Glutamatergic neuron (in vitro differentiated cells): ENCODE results near the gene BICRAL. TPM values are rescaled to one million over a fixed set of nuclear protein-coding genes. Genes with fewer than 3 reads are reported as not detected.

ENCODE experiments used
- DNase-seq: peaks from one replicate; pipeline ENCODE4 v3.0.0; 2022
- H3K27ac Mint-ChIP-seq: one replicate; pipeline ENCODE4 v1.8.0; 2020; ENCODE audit warnings: mild to moderate bottlenecking, mixed read lengths, inconsistent platforms; ENCODE audit not compliant: unreplicated experiment
- H3K27me3 Mint-ChIP-seq: one replicate; pipeline ENCODE4 v1.8.0; 2020; ENCODE audit warnings: mild to moderate bottlenecking, moderate library complexity, mixed read lengths, inconsistent platforms; ENCODE audit not compliant: unreplicated experiment
- H3K36me3 Mint-ChIP-seq: one replicate; pipeline ENCODE4 v1.8.0; 2020; ENCODE audit warnings: mild to moderate bottlenecking, mixed read lengths, inconsistent platforms; ENCODE audit not compliant: unreplicated experiment
- H3K4me1 Mint-ChIP-seq: one replicate; pipeline ENCODE4 v1.8.0; 2020; ENCODE audit warnings: mild to moderate bottlenecking, low read depth, mixed read lengths, inconsistent platforms; ENCODE audit not compliant: unreplicated experiment
- H3K4me3 Mint-ChIP-seq: one replicate; pipeline ENCODE4 v1.8.0; 2020; ENCODE audit warnings: mild to moderate bottlenecking, mixed read lengths, inconsistent platforms; ENCODE audit not compliant: unreplicated experiment
- H3K9me3 Mint-ChIP-seq: one replicate; pipeline ENCODE4 v1.8.0; 2020; ENCODE audit warnings: mild to moderate bottlenecking, moderate library complexity, mixed read lengths, inconsistent platforms; ENCODE audit not compliant: unreplicated experiment
- total RNA-seq: library from RNA; stranded (reverse); fragmentation: NEBNext Ultra II Directional; extraction: Animal tissue kit (Norgen Biotek cat#: 25700); gene quantifications from one replicate; pipeline ENCODE4 v1.2.1, GENCODE V29; 2021; ENCODE audit not compliant: unreplicated experiment
- TF ChIP-seq, protein P1 (sequence below): fragments of 200-600 bp; sonication (generic); IDR thresholded peaks from one replicate; pipeline ENCODE4 v1.5.0; 2021; ENCODE audit not compliant: partially characterized antibody, unreplicated experiment

Gene BICRAL
- total RNA-seq, 1 donor from 2014 or later = 11.0 TPM

DNA sequence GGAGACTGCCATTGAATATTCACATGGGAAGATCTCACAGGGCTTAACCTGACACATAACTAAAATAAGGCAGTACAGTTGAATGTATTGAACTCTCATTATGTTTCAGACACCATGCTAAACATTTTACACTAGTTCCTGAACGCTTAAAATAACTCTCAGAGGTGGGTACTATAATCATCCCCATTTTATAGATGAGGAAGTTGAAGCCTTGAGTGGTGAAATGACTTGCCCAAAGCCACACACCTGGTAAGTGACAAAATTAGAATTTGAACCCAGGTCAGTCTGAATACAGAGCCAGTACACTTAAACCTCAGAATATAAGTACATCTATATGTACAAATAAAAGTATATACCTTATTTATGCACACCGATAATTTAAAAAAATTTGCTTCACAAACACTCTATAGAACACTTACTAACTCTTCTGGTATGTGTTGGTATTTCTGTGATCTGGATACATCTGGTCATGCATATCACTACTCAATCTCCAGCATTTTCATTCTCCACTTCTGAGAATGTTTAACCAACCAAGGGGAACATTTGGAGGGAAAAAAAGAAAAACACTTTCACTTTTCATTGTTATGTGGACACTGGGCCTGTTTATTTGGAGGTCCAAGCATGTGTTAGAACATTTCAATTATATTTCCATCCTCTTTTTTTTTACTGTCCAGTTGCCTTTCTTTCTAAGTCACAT is 4.6 kb upstream of the BICRAL start:
- Mint-ChIP-seq H3K9me3 (peaks cover 5% of the 10 kb centered on the region), H3K27me3 (peaks cover 3% of the 10 kb centered on the region), H3K4me1 (peaks cover 5% of the 10 kb centered on the region), H3K4me3 (no peak overlapping the region), H3K36me3 (no peaks in the 10 kb centered on the region), H3K27ac (no peak overlapping the region)
- no peak for DNase-seq
- TF ChIP-seq, protein P1, sequence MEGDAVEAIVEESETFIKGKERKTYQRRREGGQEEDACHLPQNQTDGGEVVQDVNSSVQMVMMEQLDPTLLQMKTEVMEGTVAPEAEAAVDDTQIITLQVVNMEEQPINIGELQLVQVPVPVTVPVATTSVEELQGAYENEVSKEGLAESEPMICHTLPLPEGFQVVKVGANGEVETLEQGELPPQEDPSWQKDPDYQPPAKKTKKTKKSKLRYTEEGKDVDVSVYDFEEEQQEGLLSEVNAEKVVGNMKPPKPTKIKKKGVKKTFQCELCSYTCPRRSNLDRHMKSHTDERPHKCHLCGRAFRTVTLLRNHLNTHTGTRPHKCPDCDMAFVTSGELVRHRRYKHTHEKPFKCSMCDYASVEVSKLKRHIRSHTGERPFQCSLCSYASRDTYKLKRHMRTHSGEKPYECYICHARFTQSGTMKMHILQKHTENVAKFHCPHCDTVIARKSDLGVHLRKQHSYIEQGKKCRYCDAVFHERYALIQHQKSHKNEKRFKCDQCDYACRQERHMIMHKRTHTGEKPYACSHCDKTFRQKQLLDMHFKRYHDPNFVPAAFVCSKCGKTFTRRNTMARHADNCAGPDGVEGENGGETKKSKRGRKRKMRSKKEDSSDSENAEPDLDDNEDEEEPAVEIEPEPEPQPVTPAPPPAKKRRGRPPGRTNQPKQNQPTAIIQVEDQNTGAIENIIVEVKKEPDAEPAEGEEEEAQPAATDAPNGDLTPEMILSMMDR = no peak

DNA sequence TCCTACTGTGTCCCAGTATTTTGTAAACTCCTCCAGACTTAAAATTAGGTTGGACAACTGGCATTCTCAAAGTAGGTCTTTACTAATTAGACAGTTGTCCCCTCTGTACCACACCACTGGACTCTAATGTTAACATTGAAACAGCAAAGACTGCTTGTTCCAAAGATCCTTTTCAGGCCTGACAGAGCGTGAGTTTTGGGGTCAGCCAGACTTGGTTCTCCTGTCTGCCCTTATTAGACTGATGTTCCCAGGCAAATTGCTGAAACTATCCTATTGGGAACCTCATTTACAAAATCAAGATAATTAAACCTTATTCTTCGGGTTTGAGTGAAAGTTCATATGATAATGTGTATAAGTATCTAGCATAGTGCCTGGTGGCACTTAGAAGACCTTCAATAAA is 3.7 kb upstream of the BICRAL start:
- no peak overlapping the region for H3K27ac Mint-ChIP-seq
- no peaks in the 10 kb centered on the region for H3K36me3 Mint-ChIP-seq
- peaks cover 4% of the 10 kb centered on the region for H3K4me1 Mint-ChIP-seq
- H3K4me3 Mint-ChIP-seq = no peak overlapping the region
- TF ChIP-seq, protein P1 = no peak
- H3K9me3 Mint-ChIP-seq = peaks cover 7% of the 10 kb centered on the region
- H3K27me3 Mint-ChIP-seq = peaks cover 7% of the 10 kb centered on the region
- no peak for DNase-seq

DNA sequence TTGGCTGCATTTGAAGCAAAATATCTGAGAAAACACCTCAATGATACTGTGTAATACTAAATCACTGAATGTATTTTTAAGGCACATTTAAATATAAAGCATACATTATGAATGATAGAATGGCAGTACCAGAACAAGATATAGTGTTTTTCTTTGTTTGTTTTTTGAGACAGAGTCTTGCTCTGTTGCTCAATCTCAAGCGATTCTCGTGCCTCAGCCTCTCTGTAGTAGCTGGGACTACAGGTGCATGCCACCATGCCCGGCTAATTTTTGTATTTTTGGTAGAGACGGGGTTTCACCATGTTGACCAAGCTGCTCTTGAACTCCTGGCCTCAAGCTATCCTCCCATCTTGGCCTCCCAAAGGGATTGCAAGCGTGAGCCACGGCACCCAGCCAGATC is 2.3 kb upstream of the BICRAL start:
- TF ChIP-seq, protein P1 = no peak
- H3K9me3 Mint-ChIP-seq = peaks cover 14% of the 10 kb centered on the region
- no peak overlapping the region for H3K4me3 Mint-ChIP-seq
- H3K27ac Mint-ChIP-seq = no peak overlapping the region
- no peaks in the 10 kb centered on the region for H3K36me3 Mint-ChIP-seq
- DNase-seq = no peak
- H3K27me3 Mint-ChIP-seq = peaks cover 11% of the 10 kb centered on the region
- H3K4me1 Mint-ChIP-seq = peaks cover 4% of the 10 kb centered on the region

DNA sequence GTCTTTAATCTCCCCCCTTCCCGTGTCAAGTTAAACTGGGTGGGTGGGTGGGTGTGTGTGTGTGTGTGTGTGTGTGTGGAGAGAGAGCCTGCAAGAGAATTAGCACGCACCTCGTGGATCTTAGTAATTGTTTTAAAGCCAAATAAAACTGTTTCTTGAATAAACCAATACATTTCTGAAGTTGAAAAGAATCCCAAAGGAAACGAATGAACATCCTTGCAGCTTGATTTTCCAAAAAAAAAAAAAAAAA is 381 bp upstream of the BICRAL start:
- peak overlapping the region; percentile 74 for H3K27ac Mint-ChIP-seq
- no peak for DNase-seq
- H3K9me3 Mint-ChIP-seq = peaks cover 16% of the 10 kb centered on the region
- H3K4me3 Mint-ChIP-seq = peak overlapping the region; percentile 74
- H3K36me3 Mint-ChIP-seq = no peaks in the 10 kb centered on the region
- H3K4me1 Mint-ChIP-seq = peaks cover 9% of the 10 kb centered on the region
- TF ChIP-seq, protein P1 = no peak
- peaks cover 11% of the 10 kb centered on the region for H3K27me3 Mint-ChIP-seq

DNA sequence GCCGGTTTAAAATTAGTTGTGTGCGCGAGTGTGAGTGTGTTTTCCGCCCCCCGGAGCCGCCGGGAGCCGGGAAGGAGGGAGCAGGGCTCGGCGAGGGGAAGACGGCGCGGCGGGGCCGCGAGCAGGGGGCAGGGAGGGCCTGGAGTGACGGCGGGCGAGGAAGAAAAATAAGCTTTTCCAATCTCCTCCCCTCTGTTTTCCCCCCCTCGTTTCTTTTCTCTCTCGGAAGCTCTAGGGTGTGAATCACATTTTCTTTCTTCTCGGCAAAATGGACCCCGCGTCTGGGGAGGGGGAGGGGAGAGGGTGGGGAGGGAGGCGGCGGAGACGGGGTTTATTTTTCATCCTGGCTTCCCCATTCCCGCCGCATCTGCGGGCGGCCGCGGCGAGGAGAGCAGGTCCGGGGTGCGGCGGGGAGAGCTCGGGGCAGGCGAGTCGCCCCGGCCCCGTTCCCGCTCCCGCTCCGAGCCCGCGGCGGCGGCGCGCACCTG is 881 bp downstream of the BICRAL start:
- peaks cover 9% of the 10 kb centered on the region for H3K4me1 Mint-ChIP-seq
- H3K27ac Mint-ChIP-seq = peak overlapping the region; percentile 99
- peak overlapping the region; percentile 94 for H3K4me3 Mint-ChIP-seq
- H3K9me3 Mint-ChIP-seq = peaks cover 16% of the 10 kb centered on the region
- H3K27me3 Mint-ChIP-seq = peaks cover 11% of the 10 kb centered on the region
- DNase-seq = peak; percentile 79
- TF ChIP-seq, protein P1 = no peak
- no peaks in the 10 kb centered on the region for H3K36me3 Mint-ChIP-seq
